GM23338 (cell line): Measurements from ENCODE around the gene FILIP1L. TPM values are rescaled to one million over a fixed set of nuclear protein-coding genes. Genes with fewer than 3 reads are reported as not detected.

Experiments used
- ATAC-seq: fragments of 200-7000 bp; cut with Tn5 transposase; 3 replicates; pipeline ENCODE4 v1.9.1; 2020
- DNase-seq: peaks from one replicate; pipeline ENCODE4 v3.0.0-alpha.2; 2015; ENCODE audit warnings: low spot score
- H2AFZ ChIP-seq: fragments of 200-600 bp; sonication (generic); 2 replicates; pipeline ENCODE4 v1.8.0; 2016; ENCODE audit warnings: antibody characterized with exemption, mild to moderate bottlenecking, moderate library complexity
- H3F3A ChIP-seq: fragments of 200-600 bp; sonication (generic); replicated peaks from 2 replicates; pipeline ENCODE4 v1.8.0; 2017; ENCODE audit warnings: antibody characterized with exemption, mixed run types, low read depth
- H3K27ac ChIP-seq: fragments of 200-600 bp; sonication (generic); 2 replicates; pipeline ENCODE4 v1.6.1; 2016; ENCODE audit warnings: low read depth
- H3K27me3 ChIP-seq: fragments of 200-600 bp; sonication (generic); 2 replicates; pipeline ENCODE4 v1.8.0; 2016; ENCODE audit warnings: mild to moderate bottlenecking, mixed run types, moderate library complexity; ENCODE audit not compliant: insufficient read depth
- H3K36me3 ChIP-seq: fragments of 200-600 bp; sonication (generic); 2 replicates; pipeline ENCODE4 v1.8.0; 2016; ENCODE audit warnings: mild to moderate bottlenecking; ENCODE audit not compliant: insufficient read depth
- H3K4me1 ChIP-seq: fragments of 200-600 bp; sonication (generic); 2 replicates; pipeline ENCODE4 v1.8.0; 2016; ENCODE audit warnings: mild to moderate bottlenecking, moderate library complexity; ENCODE audit not compliant: insufficient read depth
- H3K4me2 ChIP-seq: fragments of 200-600 bp; sonication (generic); 2 replicates; pipeline ENCODE4 v1.7.1; 2017; ENCODE audit warnings: mixed run types
- H3K4me3 ChIP-seq: fragments of 200-600 bp; sonication (generic); 2 replicates; pipeline ENCODE4 v1.6.1; 2016; ENCODE audit warnings: mixed run types
- H3K79me2 ChIP-seq: fragments of 200-600 bp; sonication (generic); replicated peaks from 2 replicates; pipeline ENCODE4 v1.8.0; 2017; ENCODE audit warnings: mild to moderate bottlenecking; ENCODE audit not compliant: insufficient read depth
- H3K9me2 ChIP-seq: fragments of 200-600 bp; sonication (generic); 2 replicates; pipeline ENCODE4 v1.8.0; 2017; ENCODE audit not compliant: insufficient read depth
- H4K20me1 ChIP-seq: fragments of 200-600 bp; sonication (generic); replicated peaks from 2 replicates; pipeline ENCODE4 v1.8.0; 2017; ENCODE audit warnings: mild to moderate bottlenecking; ENCODE audit not compliant: insufficient read depth
- H3K27ac Mint-ChIP-seq: 2 replicates; pipeline ENCODE4 v1.8.0; 2020; ENCODE audit warnings: inconsistent platforms, mild to moderate bottlenecking, moderate library complexity, mixed read lengths
- H3K27me3 Mint-ChIP-seq: 3 replicates; pipeline ENCODE4 v1.8.0; 2022; ENCODE audit warnings: low read depth, mild to moderate bottlenecking, moderate library complexity, mixed read lengths, inconsistent platforms; ENCODE audit not compliant: insufficient read depth, poor library complexity
- H3K36me3 Mint-ChIP-seq: 3 replicates; pipeline ENCODE4 v1.8.0; 2021; ENCODE audit warnings: low read depth, mild to moderate bottlenecking, inconsistent platforms, moderate library complexity, mixed read lengths
- H3K4me1 Mint-ChIP-seq: 3 replicates; pipeline ENCODE4 v1.8.0; 2020; ENCODE audit warnings: mild to moderate bottlenecking, inconsistent platforms, mixed read lengths
- H3K4me3 Mint-ChIP-seq: 3 replicates; pipeline ENCODE4 v1.8.0; 2021; ENCODE audit warnings: moderate library complexity, mild to moderate bottlenecking, inconsistent platforms, mixed read lengths
- H3K9me3 Mint-ChIP-seq: 3 replicates; pipeline ENCODE4 v1.8.0; 2020; ENCODE audit warnings: moderate library complexity, mild to moderate bottlenecking, inconsistent platforms, mixed read lengths
- CREB1 ChIP-seq: fragments of 250-450 bp; sonication (Bioruptor Pico); IDR thresholded peaks from 2 replicates; pipeline ENCODE4 v1.5.0; 2020; ENCODE audit warnings: low read depth, mild to moderate bottlenecking, moderate library complexity
- CTCF ChIP-seq, 2 experiments: fragments of 200-600 bp in 1 of 2; sonication (generic) in 1 of 2; conservative IDR thresholded peaks; 2 replicates each; pipeline versions ENCODE4 v1.5.1 to v1.6.1; 2016 to 2017; ENCODE audit warnings: antibody characterized with exemption in 2 of 2, low read depth in 2 of 2, mild to moderate bottlenecking in 2 of 2, moderate library complexity in 1 of 2
- ETS1 ChIP-seq: IDR thresholded peaks from 2 replicates; pipeline ENCODE4 v1.6.1; 2016; ENCODE audit warnings: antibody characterized with exemption
- EZH2 ChIP-seq: fragments of 200-600 bp; sonication (generic); IDR thresholded peaks from one replicate; pipeline ENCODE4 v1.8.0; 2017; ENCODE audit warnings: antibody characterized with exemption, mild to moderate bottlenecking, low read depth; ENCODE audit not compliant: unreplicated experiment
- EZH2phosphoT487 ChIP-seq: fragments of 200-600 bp; sonication (generic); IDR thresholded peaks from one replicate; pipeline ENCODE4 v1.8.1; 2018; ENCODE audit warnings: antibody characterized with exemption; ENCODE audit not compliant: unreplicated experiment
- JUNB ChIP-seq: IDR thresholded peaks from one replicate; pipeline ENCODE4 v1.6.1; 2016; ENCODE audit warnings: antibody characterized with exemption; ENCODE audit not compliant: unreplicated experiment
- NANOG ChIP-seq: IDR thresholded peaks from 2 replicates; pipeline ENCODE4 v1.6.1; 2016; ENCODE audit warnings: antibody characterized with exemption, borderline replicate concordance
- POLR2AphosphoS5 ChIP-seq: IDR thresholded peaks from 2 replicates; pipeline ENCODE4 v1.6.1; 2016; ENCODE audit warnings: antibody characterized with exemption, low read depth
- REST ChIP-seq: IDR thresholded peaks from one replicate; pipeline ENCODE4 v1.6.1; 2018; ENCODE audit warnings: antibody characterized with exemption; ENCODE audit not compliant: unreplicated experiment
- STAT1 ChIP-seq: IDR thresholded peaks from one replicate; pipeline ENCODE4 v1.6.1; 2016; ENCODE audit warnings: antibody characterized with exemption; ENCODE audit not compliant: unreplicated experiment
- ZNF114 ChIP-seq: fragments of 250-450 bp; sonication (Bioruptor Pico); IDR thresholded peaks from 2 replicates; pipeline ENCODE4 v1.5.0; 2020; ENCODE audit warnings: mild to moderate bottlenecking, moderate library complexity
- ZNF331 ChIP-seq: fragments of 250-450 bp; sonication (Bioruptor Pico); IDR thresholded peaks from 2 replicates; pipeline ENCODE4 v1.5.0; 2020; ENCODE audit warnings: low read depth, mild to moderate bottlenecking, moderate library complexity
- ZNF462 ChIP-seq: fragments of 250-450 bp; sonication (Bioruptor Pico); IDR thresholded peaks from 2 replicates; pipeline ENCODE4 v1.5.0; 2020; ENCODE audit warnings: mild to moderate bottlenecking, moderate library complexity
- polyA plus RNA-seq: library from polyadenylated mRNA; unstranded; fragments of >200 nt; fragmentation: Nextera tagmentation; extraction: Ambion mirVana; gene quantifications from 2 replicates; pipeline ENCODE4 v1.2.1, GENCODE V29; 2016
- total RNA-seq: library from RNA; depleted of rRNA; stranded (reverse); fragments of >200 nt; shearing (Covaris generic); gene quantifications from 2 replicates; pipeline ENCODE4 v1.2.3, GENCODE V29; 2014

FILIP1L gene
- total and polyA plus RNA-seq, 2 experiments from 2014 or later = 1.6 TPM; not detected in 1

- Histone ChIP-seq H2AFZ (no peak overlapping the region), H3K27me3 (no peaks in the 10 kb centered on the region), H3K4me2 (no peak overlapping the region), H3K4me1 (peaks cover 48% of the 10 kb centered on the region), H3K79me2 (peaks cover 1% of the 10 kb centered on the region; the same call in 1 of the 2 replicates), H3K4me3 (no peak overlapping the region), H3K9me2 (no peaks in the 10 kb centered on the region), H3K36me3 (no peaks in the 10 kb centered on the region), H3F3A (no peaks in the 10 kb centered on the region), H4K20me1 (no peaks in the 10 kb centered on the region), H3K27ac (no peak overlapping the region)
- Mint-ChIP-seq H3K27ac (no peak overlapping the region), H3K9me3 (no peaks in the 10 kb centered on the region), H3K27me3 (peaks cover 2% of the 10 kb centered on the region), H3K36me3 (no peaks in the 10 kb centered on the region; the same call in 2 of the 3 replicates), H3K4me1 (peaks cover 34% of the 10 kb centered on the region), H3K4me3 (no peak overlapping the region)
- no peak for TF ChIP-seq EZH2phosphoT487
- TF ChIP-seq CREB1 = no peak
- TF ChIP-seq CTCF (conservative IDR thresholded peaks at IDR 0.05; ENCODE audit: low read depth in 2 of 2) = no peak; a peak in 1 of 4 replicates
- no peak for TF ChIP-seq ETS1
- TF ChIP-seq ZNF462 = no peak
- no peak for TF ChIP-seq JUNB
- TF ChIP-seq ZNF331 (CRISPR knock-in tag) = no peak
- TF ChIP-seq ZNF114 (CRISPR knock-in tag) = no peak
- TF ChIP-seq STAT1 = no peak
- TF ChIP-seq NANOG = no peak
- no peak for TF ChIP-seq POLR2AphosphoS5
- no peak for TF ChIP-seq EZH2
- TF ChIP-seq REST = no peak
- no peak for ATAC-seq
- DNase-seq = no peak
These were observed 222.0 kb downstream of the FILIP1L start for GRCh38 chr3:99892332-99892731.
